GM21367 (cell line): Measurements from ENCODE around the gene SLC35E3.
"Not testable (repeated sequence)": the region's sequence is repeated elsewhere in the genome, so short reads cannot be mapped to it uniquely, and the experiment has no call there.

Experiments used
- ATAC-seq: cut with Tn5 transposase; IDR thresholded peaks from one replicate; pipeline ENCODE4 v1.9.1; 2021; ENCODE audit not compliant: unreplicated experiment

SLC35E3 gene

GRCh38 chr12:68811573-68811972, 65.6 kb downstream of the SLC35E3 start:
- not testable (repeated sequence) for ATAC-seq

- ATAC-seq, result no peak
Measured at GRCh38 chr12:68812553-68813241, 66.7 kb downstream of the SLC35E3 start.

GRCh38 chr12:68813242-68813593, 67.2 kb downstream of the SLC35E3 start:
- no peak for ATAC-seq

GRCh38 chr12:68814490-68815231, 68.7 kb downstream of the SLC35E3 start:
- ATAC-seq, result no peak

GRCh38 chr12:68815232-68815927, 69.4 kb downstream of the SLC35E3 start:
- ATAC-seq, result no peak

- no peak for ATAC-seq
Measured at GRCh38 chr12:68815928-68816800, 70.2 kb downstream of the SLC35E3 start.

- not testable (repeated sequence) for ATAC-seq
Measured at GRCh38 chr12:68819481-68819880, 73.5 kb downstream of the SLC35E3 start.

- no peak for ATAC-seq
Measured at GRCh38 chr12:68821357-68822188, 75.6 kb downstream of the SLC35E3 start.

GRCh38 chr12:68823696-68824095, 77.7 kb downstream of the SLC35E3 start:
- ATAC-seq, result no peak

- no peak for ATAC-seq
Measured at GRCh38 chr12:68824131-68824530, 78.2 kb downstream of the SLC35E3 start.

GRCh38 chr12:68824597-68825250, 78.7 kb downstream of the SLC35E3 start:
- ATAC-seq, result no peak

- no peak for ATAC-seq
Measured at GRCh38 chr12:68825569-68826217, 79.7 kb downstream of the SLC35E3 start.

GRCh38 chr12:68827895-68828671, 82.1 kb downstream of the SLC35E3 start:
- ATAC-seq, result no peak

GRCh38 chr12:68828672-68829068, 82.7 kb downstream of the SLC35E3 start:
- no peak for ATAC-seq
